CD4-positive, alpha-beta T cell treated with Interferon gamma for 1 hour (primary cell): ENCODE measurements around the gene PROX1.

Experiments
- DNase-seq: peaks from one replicate; pipeline ENCODE4 v3.0.0-alpha.2; 2020

PROX1 gene

DNA sequence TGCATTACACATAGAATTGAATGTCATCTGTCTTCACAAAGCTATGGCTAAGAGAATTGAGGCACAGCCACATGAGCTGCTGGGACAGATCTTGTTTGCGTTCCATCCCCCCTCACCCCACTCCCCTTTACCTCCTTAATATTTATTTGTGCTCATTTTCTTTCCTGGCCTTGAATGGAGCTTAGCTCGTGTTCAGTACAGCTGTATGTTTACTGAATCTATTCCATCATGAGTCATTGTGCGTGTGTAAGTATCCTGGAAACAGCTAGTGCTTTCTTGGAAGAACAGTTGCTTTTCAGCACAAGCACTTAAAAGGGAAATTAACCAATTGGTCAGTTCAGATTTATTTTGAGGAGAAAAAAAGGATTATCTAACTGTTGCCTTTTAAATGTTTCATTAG lies 14.7 kb downstream of the PROX1 start:
- no peak for DNase-seq

- no peak for DNase-seq
Measured at GRCh38 chr1:214003233-214003632, 15.5 kb downstream of the PROX1 start.

GRCh38 chr1:214004014-214004413 lies 16.2 kb downstream of the PROX1 start:
- no peak for DNase-seq

DNA sequence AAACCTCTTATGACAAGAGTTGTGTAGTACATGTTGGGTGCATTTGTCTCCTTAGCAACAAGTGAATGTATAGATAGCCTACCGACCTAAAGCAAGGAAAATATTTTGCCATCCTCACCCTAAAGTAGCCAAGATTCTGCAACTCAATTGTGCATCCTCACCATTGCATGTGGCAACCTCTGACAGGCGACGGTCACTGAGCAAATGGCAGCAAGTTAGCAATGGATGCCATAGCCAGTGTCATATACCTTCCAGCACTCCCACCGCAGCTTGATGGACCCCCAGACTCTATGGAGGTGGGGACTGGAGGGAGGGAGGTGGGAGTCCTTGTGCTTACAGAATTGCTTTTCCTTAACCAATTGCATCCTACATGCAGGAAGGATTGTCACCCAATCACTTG lies 17.0 kb downstream of the PROX1 start:
- DNase-seq = no peak

- DNase-seq = no peak
Measured at GRCh38 chr1:214005708-214006107, 17.9 kb downstream of the PROX1 start.

DNA sequence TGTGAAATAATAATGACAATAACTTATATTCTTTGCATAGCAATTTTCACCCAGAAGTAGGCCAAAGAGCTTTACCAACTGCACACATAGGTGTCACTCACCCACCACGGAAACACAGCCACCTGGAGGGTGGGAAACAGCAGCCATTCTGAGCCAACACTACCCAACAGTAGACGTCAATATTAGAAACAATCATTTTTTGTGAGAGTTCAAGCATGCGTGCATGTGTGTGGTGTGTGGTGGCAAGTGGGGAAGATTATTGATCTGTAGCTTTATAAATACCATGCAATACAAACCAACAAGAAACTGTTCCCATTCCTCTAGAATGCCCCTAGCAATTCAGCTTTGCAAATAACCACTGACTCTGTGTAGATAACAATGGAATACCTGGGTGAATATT lies 19.1 kb downstream of the PROX1 start:
- no peak for DNase-seq

DNA sequence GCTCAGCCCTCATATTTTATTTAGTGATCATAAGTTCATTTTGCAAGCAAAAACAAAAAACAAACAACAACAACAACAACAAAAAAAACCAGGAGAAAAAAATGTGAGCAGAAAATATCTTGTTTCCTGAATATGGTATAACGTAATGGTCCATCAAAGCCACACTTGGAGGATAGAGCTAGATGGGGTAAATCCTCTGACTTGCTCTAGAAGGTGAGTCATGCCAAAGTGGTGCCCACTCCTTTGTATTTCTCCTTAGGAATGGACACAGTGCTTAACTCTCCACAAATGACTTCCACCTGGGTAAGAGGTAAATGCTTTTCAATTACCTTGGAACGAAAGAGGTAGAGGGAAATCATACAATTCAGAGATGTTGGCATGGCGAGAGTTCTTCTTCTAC lies 20.6 kb downstream of the PROX1 start:
- no peak for DNase-seq

DNA sequence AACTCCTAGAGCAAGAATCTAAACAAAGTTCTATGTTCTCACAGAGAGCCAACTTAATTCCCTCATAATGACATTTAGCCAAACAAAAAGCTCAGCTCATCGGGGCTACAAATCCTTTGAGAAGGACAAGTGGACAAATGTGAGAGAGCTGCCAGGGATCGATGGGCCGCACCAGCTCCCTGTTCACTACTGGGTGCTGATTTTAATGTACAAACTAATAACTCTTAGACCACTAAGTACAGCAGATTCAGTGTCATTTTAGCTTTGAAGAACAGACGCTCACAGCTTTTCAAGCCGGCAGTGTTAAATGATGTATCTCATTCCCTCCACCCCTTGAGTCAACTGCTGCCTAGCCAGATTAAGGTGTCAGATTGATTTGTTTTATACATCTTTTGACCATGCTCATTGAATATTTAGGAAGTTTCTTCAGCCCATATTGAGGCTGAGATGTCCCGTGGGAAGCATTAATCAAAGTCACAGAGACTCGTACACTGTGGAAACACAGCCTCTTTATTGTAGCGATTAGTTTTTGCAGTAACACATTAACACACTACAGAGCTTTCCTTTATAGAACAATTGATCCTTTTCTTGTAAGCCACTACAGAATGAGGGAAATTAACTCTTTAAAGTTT lies 21.1 kb downstream of the PROX1 start:
- no peak for DNase-seq

- no peak for DNase-seq
Measured at GRCh38 chr1:214009423-214010196, 21.8 kb downstream of the PROX1 start.

DNA sequence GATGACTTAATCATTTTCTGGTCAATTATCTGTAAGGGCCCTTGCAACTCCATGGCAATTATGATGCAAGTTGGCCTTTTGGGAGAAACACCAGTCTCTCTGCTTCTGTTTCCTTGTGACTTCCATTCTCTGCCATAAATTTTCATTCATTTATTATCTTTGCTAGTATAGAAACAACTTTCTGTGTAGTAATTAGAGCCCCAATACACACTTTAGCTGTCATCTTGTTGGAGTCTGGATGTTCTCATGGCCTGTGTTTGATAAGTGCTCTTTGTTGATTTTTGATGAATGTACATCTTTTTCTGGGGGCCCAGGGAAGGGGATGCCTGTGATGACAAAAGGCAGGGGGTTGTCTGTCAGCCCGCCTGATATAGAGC lies 22.4 kb downstream of the PROX1 start:
- DNase-seq = no peak

- no peak for DNase-seq
Measured at GRCh38 chr1:214010717-214011116, 22.9 kb downstream of the PROX1 start.

DNA sequence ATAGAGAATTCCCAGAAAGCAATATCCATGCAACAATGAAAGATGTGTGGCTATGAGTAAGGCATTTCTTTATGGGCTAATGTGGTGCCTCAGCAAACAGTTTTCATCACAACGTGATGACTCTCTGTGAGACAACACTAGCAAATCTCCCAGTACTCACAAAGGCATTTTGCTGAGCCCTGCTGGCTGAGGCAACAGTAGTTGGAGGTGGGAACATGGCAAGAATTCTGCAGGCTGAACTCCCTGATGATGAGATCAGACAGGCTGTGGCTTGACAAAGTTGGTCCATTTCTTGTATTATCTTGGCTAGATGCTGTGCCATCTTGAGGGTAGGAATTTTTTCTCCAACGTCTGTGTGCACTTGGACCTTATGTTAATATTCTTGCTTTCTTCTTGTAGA lies 24.6 kb downstream of the PROX1 start:
- DNase-seq = no peak

DNA sequence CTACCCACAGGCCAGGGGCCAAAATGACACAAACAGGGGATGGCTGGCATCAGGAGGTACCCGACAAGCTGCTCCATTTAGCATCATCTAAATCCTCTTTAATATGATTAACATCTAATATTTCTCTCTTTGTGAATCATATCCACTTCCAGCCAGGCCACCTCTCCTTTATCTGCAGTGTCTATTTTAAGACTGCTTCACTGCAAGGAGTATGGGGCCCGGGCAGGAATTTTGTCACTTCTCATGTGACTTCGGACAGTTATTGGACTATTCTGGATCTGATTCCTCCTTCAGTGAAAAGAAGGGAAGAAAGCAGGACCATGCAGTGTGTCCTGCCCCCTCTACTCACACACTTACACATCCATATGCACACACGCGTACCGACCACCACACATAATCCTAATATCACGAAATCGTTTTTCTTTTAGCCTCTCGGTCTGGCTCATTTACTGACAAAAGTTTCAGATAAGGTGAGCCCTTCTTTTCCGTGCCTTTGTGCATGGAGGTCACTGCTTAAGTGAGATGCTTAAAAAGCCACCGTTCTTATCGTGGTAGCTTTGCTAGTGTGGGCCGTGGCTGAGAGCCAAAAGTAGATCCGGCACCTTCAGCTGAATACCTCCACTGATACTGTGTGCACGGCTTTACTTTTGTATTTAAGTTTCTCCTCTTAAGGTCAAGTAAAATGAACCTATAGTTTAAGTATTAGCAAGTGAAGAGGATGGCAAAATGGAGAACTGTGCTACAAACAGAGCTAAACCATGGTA lies 26.0 kb downstream of the PROX1 start:
- DNase-seq = no peak

GRCh38 chr1:214014730-214015129 lies 27.0 kb downstream of the PROX1 start:
- DNase-seq = no peak

DNA sequence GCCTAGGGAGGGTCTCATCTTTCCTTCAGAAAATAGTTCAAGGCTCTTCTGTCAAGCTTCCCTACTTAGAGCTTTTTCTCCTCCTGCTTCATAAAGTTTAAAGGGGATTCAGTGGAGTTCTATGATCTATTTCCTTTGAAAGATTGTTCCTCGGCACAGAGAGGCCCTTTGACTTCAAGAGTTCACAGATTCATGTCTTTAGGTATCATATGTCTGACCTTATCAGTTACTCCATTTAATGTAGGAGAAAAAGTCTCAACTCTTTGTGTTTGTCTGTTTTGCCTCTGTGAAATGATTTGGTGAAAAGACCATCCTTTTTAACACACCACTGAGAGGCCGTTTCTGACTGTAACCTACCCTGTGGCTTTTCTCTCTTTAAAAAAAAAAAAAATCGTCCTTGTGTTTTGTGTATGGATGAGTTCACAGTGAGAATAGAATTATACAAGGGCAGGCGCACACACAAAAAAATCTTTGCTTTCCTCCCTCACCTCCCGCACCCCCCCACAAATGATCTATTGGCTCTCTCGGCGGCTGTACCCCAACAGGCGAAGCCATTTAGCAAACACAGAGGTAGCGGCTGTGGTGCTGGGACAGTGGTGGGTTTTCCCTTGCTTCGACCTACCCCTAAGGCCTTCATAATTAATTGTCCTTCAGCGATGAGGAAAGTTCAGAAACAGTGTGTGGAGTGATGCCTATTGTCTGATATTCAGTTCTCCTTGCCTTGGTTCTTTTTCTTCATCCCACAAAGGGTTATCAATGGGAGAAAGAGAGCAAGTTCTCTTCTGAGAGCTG lies 29.6 kb downstream of the PROX1 start:
- DNase-seq = no peak

DNA sequence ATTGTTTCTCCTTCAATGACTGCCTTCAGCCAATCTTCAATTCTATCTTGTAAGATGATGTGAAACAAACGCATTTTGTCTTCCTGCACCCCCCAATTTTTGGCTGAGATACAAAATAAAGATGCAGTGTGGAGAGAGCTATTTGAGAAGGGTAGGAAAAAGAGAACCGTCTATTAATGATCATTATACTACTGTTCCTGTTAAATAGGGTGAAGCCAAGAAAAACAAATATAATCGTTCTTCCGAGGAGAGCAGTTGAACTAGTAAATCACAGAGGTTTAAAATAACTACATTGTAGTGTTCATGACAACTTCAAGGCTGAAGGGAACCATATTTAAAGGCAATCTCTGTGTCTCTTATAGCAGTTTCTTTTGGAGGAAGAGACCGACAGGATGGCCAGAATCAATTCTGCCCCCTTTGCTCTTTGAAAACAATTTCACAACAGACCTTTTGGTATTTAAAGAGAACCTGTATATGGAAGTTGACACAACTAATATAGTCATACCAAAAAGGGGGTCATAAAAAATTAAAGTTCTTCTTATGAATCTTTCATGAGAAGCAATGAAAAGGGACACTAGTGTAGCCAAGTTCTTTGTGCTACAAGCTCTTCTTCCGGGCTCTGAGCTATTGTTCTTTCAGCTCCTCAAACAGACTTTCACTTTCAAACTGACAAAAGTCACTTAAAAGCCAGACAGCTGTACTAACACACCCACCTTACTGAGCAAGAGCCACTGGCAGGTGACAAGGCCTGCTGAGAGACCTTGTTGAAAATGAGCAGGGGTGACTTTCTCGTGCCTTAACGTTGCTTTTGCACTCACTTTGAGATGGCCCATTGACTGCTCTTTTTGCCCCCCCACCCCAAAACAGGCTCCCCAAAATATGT lies 30.9 kb downstream of the PROX1 start:
- DNase-seq = no peak

GRCh38 chr1:214019499-214019898 lies 31.7 kb downstream of the PROX1 start:
- DNase-seq = no peak

GRCh38 chr1:214021321-214021720 lies 33.5 kb downstream of the PROX1 start:
- no peak for DNase-seq

DNA sequence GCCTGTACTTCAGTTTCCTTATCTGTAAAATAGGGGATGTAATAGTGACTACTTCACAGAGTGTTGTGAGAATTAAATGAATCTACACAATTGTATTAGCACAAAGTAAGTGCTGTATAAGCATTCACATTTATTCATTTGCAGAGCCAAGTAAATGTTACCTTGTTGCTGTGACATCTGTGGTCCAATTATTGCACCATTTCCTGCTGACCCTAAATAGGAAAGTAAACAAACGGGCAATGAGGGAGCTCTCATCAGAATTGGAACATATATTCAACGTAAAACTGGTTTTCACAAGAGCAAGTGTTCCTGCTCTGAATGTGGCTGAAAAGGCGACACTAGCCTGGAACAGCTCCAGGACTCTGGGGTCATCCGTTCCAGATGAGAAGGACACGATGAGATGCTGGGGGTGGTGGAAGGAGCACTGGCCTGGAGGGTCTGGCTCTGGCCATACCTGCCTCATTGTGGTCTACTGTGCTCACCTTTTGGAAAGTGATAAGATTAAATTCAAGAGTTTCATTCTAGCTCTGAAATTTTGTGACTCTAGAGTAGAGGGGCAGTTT lies 34.5 kb downstream of the PROX1 start:
- no peak for DNase-seq

GRCh38 chr1:214022810-214023425 lies 35.1 kb downstream of the PROX1 start:
- DNase-seq = no peak

DNA sequence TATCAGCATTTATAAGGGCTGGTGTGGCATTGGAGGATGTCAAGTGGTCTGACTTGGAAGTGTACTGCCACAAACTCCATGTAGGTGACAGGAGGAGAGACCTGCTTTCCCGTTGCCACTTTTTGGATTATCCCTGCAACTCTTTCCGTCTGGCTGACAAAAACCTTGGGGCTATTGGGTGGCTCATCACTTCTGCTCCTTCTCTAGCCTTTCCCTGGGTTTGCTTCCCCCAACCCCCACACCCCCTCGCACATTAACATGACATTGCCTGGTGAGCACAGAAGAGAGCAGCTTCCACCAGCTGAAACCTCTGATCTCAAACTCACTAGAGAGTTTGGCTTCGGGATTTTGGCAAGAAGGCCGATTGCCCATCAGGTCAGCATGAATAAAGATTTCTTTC lies 39.2 kb downstream of the PROX1 start:
- no peak for DNase-seq
